Ascending aorta (tissue), 2 donors: ENCODE measurements around the gene EIF5AL1. TPM values are rescaled to one million over a fixed set of nuclear protein-coding genes. Genes with fewer than 3 reads are reported as not detected.
"Not testable (repeated sequence)": the region's sequence is repeated elsewhere in the genome, so short reads cannot be mapped to it uniquely, and the experiment has no call there.

Experiments
- DNase-seq, 2 donors: peaks; one replicate each; pipeline ENCODE4 v3.0.0-alpha.2; 2019; ENCODE audit warnings: low spot score in 2 of 2
- H3K27ac ChIP-seq, 2 donors: fragments of 200-600 bp; sonication (generic); one replicate each; pipeline ENCODE4 v1.5.1; 2016 to 2017; ENCODE audit warnings: mild to moderate bottlenecking in 1 of 2
- H3K27me3 ChIP-seq: fragments of 200-600 bp; sonication (generic); one replicate; pipeline ENCODE4 v1.5.1; 2017
- H3K36me3 ChIP-seq, 2 donors: fragments of 200-600 bp; sonication (generic); one replicate each; pipeline ENCODE4 v1.5.1; 2016
- H3K4me1 ChIP-seq, 2 donors: fragments of 200-600 bp; sonication (generic); one replicate each; pipeline ENCODE4 v1.5.1; 2016 to 2017; ENCODE audit warnings: mild to moderate bottlenecking in 1 of 2
- H3K4me3 ChIP-seq, 2 donors: fragments of 200-600 bp; sonication (generic); one replicate each; pipeline ENCODE4 v1.5.1; 2016 to 2017; ENCODE audit warnings: mild to moderate bottlenecking in 1 of 2
- H3K9me3 ChIP-seq, 2 donors: fragments of 200-600 bp; sonication (generic); one replicate each; pipeline ENCODE4 v1.5.1; 2016
- CTCF ChIP-seq, 3 experiments: fragments of 200-600 bp in 2 of 3; fragments of 450-650 bp in 1 of 3; sonication (generic) in 2 of 3; IDR thresholded peaks; one replicate each; pipeline ENCODE4 v1.5.1; 2016 to 2019; ENCODE audit warnings: antibody characterized with exemption in 3 of 3, mild to moderate bottlenecking in 1 of 3, moderate library complexity in 1 of 3
- intact Hi-C: fragments of 100-400 bp; cut with DNase I; formaldehyde crosslinking; loops from one replicate; pipeline ENCODE4 v1.15.1; 2023
- total RNA-seq: library from RNA; depleted of rRNA; stranded (reverse); fragments of >200 nt; gene quantifications from one replicate; pipeline ENCODE4 v1.1.0, GENCODE V29; 2016

The EIF5AL1 gene
- total RNA-seq, 1 donor from 2014 or later, result 0.21 TPM

DNA sequence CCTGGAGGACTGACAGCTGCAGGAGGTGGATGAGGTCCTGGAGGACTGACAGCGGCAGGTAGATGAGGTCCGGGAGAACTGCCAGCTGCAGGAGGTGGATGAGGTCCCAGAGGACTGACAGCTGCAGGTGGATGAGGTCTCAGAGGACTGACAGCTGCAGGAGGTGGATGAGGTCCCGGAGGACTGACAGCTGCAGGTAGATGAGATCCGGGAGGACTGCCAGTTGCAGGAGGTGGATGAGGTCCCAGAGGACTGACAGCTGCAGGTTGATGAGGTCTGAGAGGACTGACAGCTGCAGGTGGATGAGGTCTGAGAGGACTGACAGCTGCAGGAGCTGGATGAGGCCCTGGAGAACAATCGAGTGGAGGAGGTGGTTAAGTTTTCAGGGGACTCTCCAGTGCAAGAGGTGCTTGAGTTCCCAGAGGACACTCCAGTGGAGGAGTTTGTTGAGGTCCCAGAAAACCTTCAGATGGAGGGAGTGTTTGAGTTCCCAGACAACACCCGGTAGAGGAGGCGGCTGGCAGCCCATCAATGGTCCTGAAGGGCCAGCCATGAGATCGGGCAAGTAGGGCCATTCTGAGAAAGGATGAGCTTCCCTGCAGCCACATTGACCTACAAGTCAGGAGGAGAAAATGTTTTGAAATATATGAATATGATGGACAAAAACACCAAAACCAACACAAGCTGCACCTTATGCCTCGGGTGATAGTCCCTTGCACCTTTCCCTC is 4.7 kb upstream of the EIF5AL1 start:
- intact Hi-C loops, result loop anchor here (10.0 kb wide), 1 partner anchor 637 kb away; no protein-coding TSS in a partner anchor
- Histone ChIP-seq H3K27ac (no peak overlapping the region), H3K27me3 (no peaks in the 10 kb centered on the region), H3K36me3 (no peaks in the 10 kb centered on the region), H3K4me1 (no peaks in the 10 kb centered on the region), H3K4me3 (no peak overlapping the region), H3K9me3 (no peaks in the 10 kb centered on the region)
- no peak for DNase-seq
- no peak for TF ChIP-seq CTCF (IDR thresholded peaks at IDR 0.05)

- not testable (repeated sequence) for H3K27ac ChIP-seq, H3K4me3 ChIP-seq, DNase-seq, H3K9me3 ChIP-seq, H3K36me3 ChIP-seq, H3K27me3 ChIP-seq, H3K4me1 ChIP-seq
- intact Hi-C loops, result loop anchor here (10.0 kb wide), 1 partner anchor 637 kb away; no protein-coding TSS in a partner anchor
Measured at GRCh38 chr10:79508245-79508644, 4.1 kb upstream of the EIF5AL1 start.

DNA sequence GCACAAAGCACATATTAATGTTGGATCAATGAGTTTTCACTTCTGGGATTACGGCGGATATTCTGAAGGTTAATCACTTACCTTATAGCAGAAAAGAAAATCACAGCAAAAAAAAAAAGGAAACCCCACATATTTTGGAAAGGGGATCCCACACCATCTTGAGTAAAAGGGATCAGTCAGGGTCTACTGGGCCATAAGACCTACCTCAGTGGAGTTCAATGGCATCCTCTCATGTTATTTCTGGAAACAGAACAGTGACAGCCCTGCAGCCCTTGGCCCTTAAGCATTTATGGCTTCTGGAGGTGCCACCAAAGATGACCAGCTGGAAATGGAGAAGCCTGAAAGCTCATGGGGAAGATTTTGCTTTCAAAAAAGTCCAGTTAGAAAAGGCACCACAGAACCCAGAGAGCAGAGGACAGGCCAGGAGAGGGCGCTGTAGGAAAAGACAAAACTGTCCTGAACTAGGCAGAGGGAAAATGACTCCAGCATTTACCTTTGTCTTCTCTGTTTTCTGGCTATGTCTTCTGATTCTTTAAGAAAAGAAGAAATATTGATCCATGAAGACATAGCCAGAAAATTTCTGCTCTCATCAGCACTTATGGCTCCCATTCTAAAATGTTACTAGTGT is 2.9 kb upstream of the EIF5AL1 start:
- not testable (repeated sequence) for H3K27me3 ChIP-seq, H3K9me3 ChIP-seq, H3K27ac ChIP-seq, H3K36me3 ChIP-seq, H3K4me1 ChIP-seq, DNase-seq, H3K4me3 ChIP-seq
- intact Hi-C loops, result loop anchor here (10.0 kb wide), 1 partner anchor 635 kb away; no protein-coding TSS in a partner anchor

DNA sequence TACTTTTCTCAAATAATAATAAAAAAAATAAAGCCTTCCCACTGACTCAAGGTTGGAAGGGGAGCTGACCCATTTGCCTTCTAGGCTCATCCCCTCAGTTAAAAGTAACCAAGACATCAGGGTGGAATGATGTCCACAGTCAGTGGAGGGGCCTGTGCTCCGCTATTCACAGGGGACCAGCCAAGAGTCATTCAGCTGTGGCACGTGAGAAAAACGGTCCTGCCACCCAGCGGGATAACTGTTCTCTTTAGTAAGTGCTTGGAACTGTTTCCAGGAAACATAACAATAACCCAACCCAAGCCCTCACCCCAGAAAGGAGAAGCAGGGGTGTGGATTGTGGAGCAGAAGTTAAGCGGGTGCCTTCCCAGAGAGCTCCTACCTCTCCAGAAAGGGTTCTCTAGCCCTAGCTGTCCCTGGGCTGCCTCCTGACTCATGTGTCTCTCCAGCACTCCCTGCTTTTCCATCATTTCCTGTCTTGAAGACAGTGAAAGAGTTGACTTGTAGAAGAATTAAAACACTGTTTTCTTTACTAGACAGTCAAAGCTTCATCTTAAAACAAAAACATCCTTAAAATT is 2.3 kb upstream of the EIF5AL1 start:
- DNase-seq, H3K27ac ChIP-seq, H3K4me1 ChIP-seq, H3K27me3 ChIP-seq, H3K4me3 ChIP-seq, H3K9me3 ChIP-seq, H3K36me3 ChIP-seq: not testable (repeated sequence)
- intact Hi-C loops, result loop anchor here (10.0 kb wide), 1 partner anchor 635 kb away; no protein-coding TSS in a partner anchor

DNA sequence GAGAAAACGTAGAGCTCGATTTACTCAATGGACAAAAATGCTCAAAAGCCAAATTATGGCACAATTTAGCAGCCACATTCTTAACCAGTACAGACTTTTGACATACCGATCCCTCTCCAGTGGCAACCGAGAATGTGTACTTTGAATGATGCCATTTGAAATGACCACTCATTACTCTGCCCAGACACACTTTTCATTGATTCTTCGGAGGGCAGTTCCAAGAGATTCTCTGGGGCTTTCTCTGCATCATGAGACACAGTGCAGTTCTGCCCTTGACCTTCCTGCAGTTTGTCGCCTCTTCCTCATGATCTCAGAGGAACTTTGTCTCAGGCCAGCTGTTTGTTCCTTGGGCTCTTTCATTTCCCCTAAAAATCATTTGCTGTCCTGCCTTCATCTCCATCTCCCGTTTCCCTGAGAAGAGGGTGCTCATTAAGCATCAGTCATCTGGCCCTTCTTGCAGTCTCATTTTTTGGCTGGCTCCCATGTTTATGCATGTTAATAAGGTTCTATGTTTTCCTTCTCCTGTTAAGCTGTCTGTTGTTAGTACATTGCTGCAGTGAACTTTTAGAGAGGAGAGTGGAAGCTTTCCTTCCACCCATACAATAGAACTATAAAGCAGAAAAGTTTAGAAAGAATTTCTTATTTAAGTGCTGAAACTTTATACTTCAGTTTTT is 4.3 kb downstream of the EIF5AL1 start:
- H3K27ac ChIP-seq, H3K27me3 ChIP-seq, H3K9me3 ChIP-seq, H3K4me3 ChIP-seq, DNase-seq, H3K36me3 ChIP-seq, H3K4me1 ChIP-seq, intact Hi-C loops: not testable (repeated sequence)

DNA sequence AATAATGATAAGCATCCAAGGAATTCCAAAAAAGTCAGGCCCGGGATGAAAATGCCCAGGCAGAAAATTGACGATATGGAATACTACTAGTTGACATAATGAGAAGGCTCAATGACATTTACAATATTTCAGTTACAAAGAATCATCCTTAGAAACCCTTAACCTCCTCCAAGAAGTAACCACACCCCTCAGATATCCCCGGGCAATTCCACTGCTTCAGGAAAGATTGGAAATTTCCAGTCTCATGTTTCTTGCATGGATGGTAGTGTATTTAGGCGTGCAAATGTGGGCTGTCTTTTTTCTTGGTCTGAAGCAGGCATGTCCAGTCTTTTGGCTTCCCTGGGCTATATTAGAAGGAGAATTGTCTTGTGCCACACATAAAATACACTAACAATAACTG is 5.2 kb downstream of the EIF5AL1 start:
- H3K9me3 ChIP-seq, H3K27ac ChIP-seq, H3K4me1 ChIP-seq, intact Hi-C loops, H3K4me3 ChIP-seq, H3K36me3 ChIP-seq, DNase-seq, H3K27me3 ChIP-seq: not testable (repeated sequence)

- H3K4me3 ChIP-seq, DNase-seq, H3K4me1 ChIP-seq, H3K27me3 ChIP-seq, H3K27ac ChIP-seq, H3K36me3 ChIP-seq, H3K9me3 ChIP-seq, intact Hi-C loops: not testable (repeated sequence)
Measured at GRCh38 chr10:79521751-79522150, 9.4 kb downstream of the EIF5AL1 start.

GRCh38 chr10:79522464-79522863 is 10.1 kb downstream of the EIF5AL1 start:
- H3K27ac ChIP-seq, DNase-seq, H3K36me3 ChIP-seq, H3K4me1 ChIP-seq, H3K4me3 ChIP-seq, H3K9me3 ChIP-seq, intact Hi-C loops, H3K27me3 ChIP-seq: not testable (repeated sequence)

DNA sequence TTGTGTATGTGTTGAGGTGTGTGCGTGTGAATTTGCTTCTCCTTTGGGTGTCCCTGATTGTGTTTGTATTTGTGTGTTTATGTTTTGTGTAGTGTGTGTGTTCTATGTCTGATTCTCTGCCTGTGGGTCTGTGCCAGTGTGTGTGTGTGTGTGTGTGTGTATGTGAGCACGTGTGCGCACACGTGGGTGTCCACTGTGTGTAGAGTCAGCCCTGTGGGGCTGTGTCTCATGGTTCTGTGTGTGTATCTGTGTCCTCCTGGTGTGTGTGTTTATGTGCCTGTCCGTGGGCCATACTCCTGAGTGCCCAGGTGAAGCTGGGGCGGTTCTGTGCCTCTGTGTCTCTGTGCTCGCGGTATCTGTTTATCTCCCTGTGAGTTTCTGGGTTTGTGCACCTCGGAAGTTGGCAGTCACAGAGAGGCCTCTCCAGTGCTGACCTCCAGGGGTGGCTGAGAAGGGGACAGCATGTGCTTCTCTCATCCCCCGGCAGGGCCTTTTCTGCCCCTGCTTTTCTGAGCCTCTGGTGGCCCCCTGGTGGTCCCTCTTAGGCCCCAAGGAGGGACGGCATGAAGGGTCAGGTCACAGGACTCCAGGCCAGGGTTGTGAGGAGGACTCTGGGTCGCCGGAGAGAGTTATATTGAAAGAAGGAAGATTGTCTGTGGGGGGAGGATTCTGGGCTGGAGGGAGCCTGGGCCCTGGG is 11.0 kb downstream of the EIF5AL1 start:
- intact Hi-C loops, H3K27ac ChIP-seq: not testable (repeated sequence)

DNA sequence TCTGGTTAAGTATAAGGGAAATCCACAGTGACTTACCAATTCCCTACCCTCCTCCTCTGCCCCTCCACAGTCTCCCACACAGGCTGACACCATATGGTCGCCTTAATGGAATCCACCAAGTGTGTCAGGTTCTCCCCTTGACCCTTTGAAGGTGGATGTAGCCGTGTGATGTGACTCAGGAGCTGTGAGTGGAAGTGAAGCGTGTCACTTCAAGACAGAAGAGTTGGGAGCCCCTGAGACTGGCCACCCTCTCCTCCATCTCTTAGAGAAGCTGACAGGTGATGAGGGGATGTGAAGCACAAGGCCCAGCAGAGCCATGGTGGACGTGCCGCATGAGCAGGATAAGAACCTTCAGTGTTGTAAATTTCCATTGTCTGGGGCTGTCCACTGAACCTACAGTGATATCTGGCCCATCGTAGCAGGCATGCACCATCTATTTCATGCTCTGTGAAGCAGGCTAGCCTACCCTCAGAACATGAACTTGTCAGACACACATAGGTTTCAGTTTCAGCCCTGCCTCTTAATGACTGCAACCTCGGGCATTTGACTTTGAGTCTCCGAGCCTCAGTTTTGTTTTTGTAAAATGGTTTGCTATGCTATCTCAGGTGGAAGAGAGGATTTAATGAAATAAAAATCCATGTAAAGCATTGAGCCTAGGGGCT is 12.8 kb downstream of the EIF5AL1 start:
- H3K36me3 ChIP-seq, intact Hi-C loops, H3K9me3 ChIP-seq, DNase-seq, H3K4me1 ChIP-seq, H3K27ac ChIP-seq, H3K4me3 ChIP-seq, H3K27me3 ChIP-seq: not testable (repeated sequence)

More for the DNA sequence above, 11.0 kb downstream of the EIF5AL1 start:
- DNase-seq, H3K36me3 ChIP-seq, H3K9me3 ChIP-seq, H3K4me1 ChIP-seq, H3K4me3 ChIP-seq, H3K27me3 ChIP-seq: not testable (repeated sequence)

DNA sequence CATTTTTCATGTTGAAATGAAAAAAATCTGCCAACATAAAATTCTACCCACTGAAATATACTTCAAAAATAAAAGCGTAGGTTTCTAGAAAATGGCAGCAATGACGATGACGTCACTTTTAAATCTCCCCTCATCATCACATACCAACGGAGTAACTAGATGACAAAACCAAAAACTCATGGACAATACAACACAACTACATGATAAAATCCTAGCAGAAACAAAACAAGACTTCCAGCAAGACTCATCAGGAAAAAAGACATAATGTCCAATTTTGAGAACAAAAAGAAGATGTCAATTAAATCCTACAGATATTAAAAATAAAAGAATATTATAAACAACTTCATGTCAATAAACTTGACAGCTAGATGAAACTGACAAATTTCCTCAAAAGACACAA is 15.9 kb downstream of the EIF5AL1 start:
- H3K4me1 ChIP-seq, H3K27me3 ChIP-seq, H3K27ac ChIP-seq, H3K9me3 ChIP-seq, intact Hi-C loops, H3K36me3 ChIP-seq, DNase-seq, H3K4me3 ChIP-seq: not testable (repeated sequence)
